Activated B cell treated with CpG ODN at 0.5 μM for 24 hours (primary cell): ENCODE measurements around the gene LIMA1. TPM values are rescaled to one million over a fixed set of nuclear protein-coding genes. Genes with fewer than 3 reads are reported as not detected.

Experiments used
- ATAC-seq: fragments of 200-7000 bp; cut with Tn5 transposase; one replicate; pipeline ENCODE4 v1.10.0; 2021; ENCODE audit warnings: low read depth, mild to moderate bottlenecking, moderate library complexity
- CTCF ChIA-PET: fragments of 350-600 bp; sonication (Branson Sonifier 250); formaldehyde crosslinking; loops from one replicate; lab custom pipeline; 2021; ENCODE audit warnings: antibody characterized with exemption; lab: Charles Lee
- POLR2A ChIA-PET: fragments of 350-600 bp; sonication (Branson Sonifier 250); formaldehyde crosslinking; loops from one replicate; lab custom pipeline; 2021; ENCODE audit warnings: antibody characterized with exemption; lab: Charles Lee
- DNase-seq: peaks from one replicate; pipeline ENCODE4 v3.0.0; 2022
- H3K27ac Mint-ChIP-seq: one replicate; pipeline ENCODE4 v1.8.0; 2020; ENCODE audit warnings: mixed read lengths
- H3K27me3 Mint-ChIP-seq: one replicate; pipeline ENCODE4 v1.8.0; 2021; ENCODE audit warnings: mixed read lengths
- H3K36me3 Mint-ChIP-seq: one replicate; pipeline ENCODE4 v1.8.0; 2021; ENCODE audit warnings: low read depth, mixed read lengths
- H3K4me1 Mint-ChIP-seq: one replicate; pipeline ENCODE4 v1.8.0; 2021; ENCODE audit warnings: mixed read lengths
- H3K4me3 Mint-ChIP-seq: one replicate; pipeline ENCODE4 v1.8.0; 2020; ENCODE audit warnings: mild to moderate bottlenecking, mixed read lengths
- H3K9me3 Mint-ChIP-seq: one replicate; pipeline ENCODE4 v1.8.0; 2020; ENCODE audit warnings: mixed read lengths
- CTCF ChIP-seq: fragments of 200-600 bp; IDR thresholded peaks from one replicate; pipeline ENCODE4 v1.8.0; 2022; ENCODE audit warnings: antibody characterized with exemption, mild to moderate bottlenecking
- intact Hi-C: fragments of 100-400 bp; cut with micrococcal nuclease; formaldehyde crosslinking; loops from one replicate; pipeline ENCODE4 v1.15.1; 2024
- total RNA-seq: library from RNA; stranded (reverse); gene quantifications from 2 replicates; pipeline ENCODE4 v1.2.3, GENCODE V29; 2022

Gene LIMA1
- total RNA-seq, 1 donor from 2014 or later = 5.7 TPM

GRCh38 chr12:50240792-50241114, 42.6 kb downstream of the LIMA1 start:
- CTCF ChIA-PET = no interaction called here
- TF ChIP-seq CTCF = no peak
- H3K4me3 Mint-ChIP-seq = no peak overlapping the region
- no peak overlapping the region for H3K27ac Mint-ChIP-seq
- POLR2A ChIA-PET = no interaction called here
- no peaks in the 10 kb centered on the region for H3K27me3 Mint-ChIP-seq
- intact Hi-C loops = no loop called here
- ATAC-seq (no peak), DNase-seq (no peak)
- no peaks in the 10 kb centered on the region for H3K4me1 Mint-ChIP-seq
- H3K9me3 Mint-ChIP-seq = no peaks in the 10 kb centered on the region
- no peaks in the 10 kb centered on the region for H3K36me3 Mint-ChIP-seq

- DNase-seq (no peak), ATAC-seq (no peak)
- Mint-ChIP-seq H3K4me3 (no peak overlapping the region), H3K9me3 (no peaks in the 10 kb centered on the region), H3K4me1 (no peaks in the 10 kb centered on the region), H3K27ac (no peak overlapping the region), H3K27me3 (no peaks in the 10 kb centered on the region), H3K36me3 (no peaks in the 10 kb centered on the region)
- ChIA-PET CTCF (no interaction called here), POLR2A (no interaction called here)
- intact Hi-C loops = no loop called here
- no peak for TF ChIP-seq CTCF
Observed at GRCh38 chr12:50240096-50240791, 43.1 kb downstream of the LIMA1 start.

GRCh38 chr12:50239355-50239891, 43.9 kb downstream of the LIMA1 start:
- POLR2A ChIA-PET = no interaction called here
- Mint-ChIP-seq H3K27ac (no peak overlapping the region), H3K4me1 (no peaks in the 10 kb centered on the region), H3K27me3 (no peaks in the 10 kb centered on the region), H3K9me3 (no peaks in the 10 kb centered on the region), H3K36me3 (no peaks in the 10 kb centered on the region), H3K4me3 (no peak overlapping the region)
- CTCF ChIA-PET = no interaction called here
- intact Hi-C loops = no loop called here
- DNase-seq = no peak
- TF ChIP-seq CTCF = no peak
- ATAC-seq = no peak

GRCh38 chr12:50234347-50234746, 49.0 kb downstream of the LIMA1 start:
- Mint-ChIP-seq H3K36me3 (no peaks in the 10 kb centered on the region), H3K9me3 (no peaks in the 10 kb centered on the region), H3K27ac (no peak overlapping the region), H3K4me3 (no peak overlapping the region), H3K4me1 (no peaks in the 10 kb centered on the region), H3K27me3 (no peaks in the 10 kb centered on the region)
- intact Hi-C loops = no loop called here
- no peak for TF ChIP-seq CTCF
- no peak for DNase-seq
- ChIA-PET CTCF (no interaction called here), POLR2A (no interaction called here)
- no peak for ATAC-seq

- H3K4me1 Mint-ChIP-seq = no peaks in the 10 kb centered on the region
- H3K9me3 Mint-ChIP-seq = no peaks in the 10 kb centered on the region
- ATAC-seq (no peak), DNase-seq (no peak)
- H3K27ac Mint-ChIP-seq = no peak overlapping the region
- TF ChIP-seq CTCF = no peak
- ChIA-PET CTCF (no interaction called here), POLR2A (interaction anchor here (1.1 kb wide), 1 partner anchor 12 kb away, joined by 3 read pairs; no protein-coding TSS in a partner anchor)
- H3K27me3 Mint-ChIP-seq = no peaks in the 10 kb centered on the region
- H3K36me3 Mint-ChIP-seq = no peaks in the 10 kb centered on the region
- intact Hi-C loops = no loop called here
- no peak overlapping the region for H3K4me3 Mint-ChIP-seq
Observed at GRCh38 chr12:50232771-50233209, 50.5 kb downstream of the LIMA1 start.
